ENCODE measurements around the gene FEZ2. TPM values are rescaled to one million over a fixed set of nuclear protein-coding genes. Genes with fewer than 3 reads are reported as not detected.

FEZ2 gene
- total and polyA plus RNA-seq, 2 of the 8 experiments (the other 6 are each of a cell fraction or from before 2014, with no cell fraction given) = 7.5 to 16.4 TPM

DNA sequence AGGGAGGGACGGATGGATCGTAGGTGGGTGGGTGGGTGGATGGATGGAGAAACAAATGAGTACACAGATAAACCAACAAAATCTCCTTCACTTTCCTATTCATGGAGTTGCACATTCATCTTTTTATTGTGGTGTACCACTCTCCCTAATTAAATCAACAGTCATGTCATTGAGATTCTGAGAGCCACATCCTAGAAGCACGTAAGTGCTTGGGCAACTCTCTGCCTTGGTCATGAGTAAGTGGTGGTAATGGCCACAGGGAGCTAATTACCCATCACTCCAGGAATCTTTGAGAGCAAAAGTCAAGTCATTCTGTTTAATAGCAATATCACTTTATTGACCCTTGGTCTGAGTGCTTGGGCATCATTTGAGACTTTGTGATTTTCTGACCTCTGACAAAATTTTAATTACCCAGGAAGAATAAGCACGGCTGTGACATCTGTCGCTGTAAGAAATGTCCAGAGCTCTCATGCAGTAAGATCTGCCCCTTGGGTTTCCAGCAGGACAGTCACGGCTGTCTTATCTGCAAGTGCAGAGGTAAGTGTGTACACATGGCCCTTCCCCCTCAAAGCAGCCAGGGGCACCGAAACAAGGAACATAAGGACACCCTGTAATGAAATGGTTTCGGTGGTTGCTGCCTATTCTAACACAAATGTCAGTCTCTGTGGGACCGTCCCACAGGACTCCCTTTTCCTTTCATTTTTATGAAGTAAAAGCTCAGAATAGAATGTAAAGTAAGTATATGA is 85.9 kb downstream of the FEZ2 start:
- Histone ChIP-seq H4K5ac (ENCODE audit: insufficient read length, low read depth, low read length) (no peak overlapping the region), H3K9ac (replicated peaks in 1 of 4; ENCODE audit: extremely low read depth in 1 of 4, low read depth in 3 of 4, low read length in 3 of 4) (no peak overlapping the region), H2BK120ac (replicated peaks; ENCODE audit: low read depth, low read length) (no peak overlapping the region), H3K4me2 (ENCODE audit: insufficient read depth in 1 of 2, low read depth in 2 of 2, low read length in 2 of 2) (no peak overlapping the region), H2BK20ac (ENCODE audit: low read length) (no peak overlapping the region), H2BK12ac (ENCODE audit: low read depth, low read length) (no peak overlapping the region), H4K20me1 (replicated peaks in 1 of 2; ENCODE audit: control insufficient read depth in 1 of 2, insufficient read depth in 2 of 2, low read length in 2 of 2) (no peaks in the 10 kb centered on the region), H2AK5ac (ENCODE audit: low read depth, low read length) (no peak overlapping the region), H4K8ac (ENCODE audit: extremely low read depth, insufficient read depth, low read length) (no peak overlapping the region), H3K4me3 (ENCODE audit: extremely low read depth in 1 of 4, insufficient read depth in 2 of 4, low read depth in 3 of 4, low read length in 4 of 4) (no peak overlapping the region), H3K56ac (replicated peaks; ENCODE audit: insufficient read length, low read depth, low read length) (no peak overlapping the region), H2AFZ (ENCODE audit: low read length) (no peak overlapping the region), H3K4ac (replicated peaks; ENCODE audit: insufficient read length, low read depth, low read length) (no peak overlapping the region), H3K14ac (ENCODE audit: insufficient read length) (no peak overlapping the region), H3K79me2 (ENCODE audit: control insufficient read depth in 1 of 2, insufficient read depth in 2 of 2, low read length in 2 of 2) (no peaks in the 10 kb centered on the region), H2BK15ac (ENCODE audit: low read length) (no peak overlapping the region), H3K27ac (ENCODE audit: low read depth, low read length) (no peak overlapping the region), H3K27me3 (replicated peaks in 1 of 4; ENCODE audit: control insufficient read depth in 3 of 4, extremely low read depth in 1 of 4, insufficient read depth in 3 of 4, low read length in 3 of 4) (no peaks in the 10 kb centered on the region), H3K36me3 (ENCODE audit: control insufficient read depth in 2 of 4, insufficient read depth in 4 of 4, low read length in 3 of 4) (peaks cover 7 to 45% (median 28%) of the 10 kb centered on the region in 4 experiments; a peak in 7 of 8 replicates), H3K18ac (ENCODE audit: extremely low read depth, low read length) (no peak overlapping the region), H3K9me3 (ENCODE audit: insufficient read depth in 2 of 2, low read depth in 1 of 2, low read length in 1 of 2) (no peaks in the 10 kb centered on the region), H3K23ac (ENCODE audit: insufficient read length) (no peak overlapping the region), H3K23me2 (ENCODE audit: low read depth, low read length) (no peaks in the 10 kb centered on the region), H2BK5ac (ENCODE audit: low read depth, low read length) (no peak overlapping the region), H3K79me1 (ENCODE audit: low read depth, low read length) (no peaks in the 10 kb centered on the region), H4K91ac (replicated peaks; ENCODE audit: insufficient read length, low read length) (no peak overlapping the region), H3K4me1 (replicated peaks in 1 of 4; ENCODE audit: control insufficient read depth in 3 of 4, insufficient read depth in 4 of 4, low read length in 3 of 4) (peaks cover 0 to 4% (median 0%) of the 10 kb centered on the region in 4 experiments; a peak in 1 of 7 replicates)
- WGBS, 2 experiments (ENCODE audit: extremely low coverage in 1 of 2, insufficient coverage in 1 of 2, insufficient read length in 1 of 2, insufficient replicate concordance in 2 of 2, low coverage in 1 of 2, low lambda C conversion rate in 2 of 2, missing lambda C conversion rate in 1 of 2) = 90% methylated on average over 7 of the region's 9 CpGs; no CpG with 5 or more reads in 1 of the 2 experiments
- FAIRE-seq (no peak), DNase-seq (ENCODE audit: low read depth in 1 of 2, low spot score in 2 of 2) (no peak)
- CTCF ChIA-PET (ENCODE audit: partially characterized antibody) = interaction anchor here (0.6 to 1.6 kb wide), 8 partner anchors 9 to 522 kb away, joined by 3 to 6 read pairs (median 4); no protein-coding TSS in a partner anchor
- POLR2A ChIA-PET (ENCODE audit: partially characterized antibody) = interaction anchor here (1.1 kb wide), 1 partner anchor 157 kb away, joined by 3 read pairs; no protein-coding TSS in a partner anchor
- TF ChIP-seq TEAD4 (IDR thresholded peaks at IDR 0.05; ENCODE audit: low read depth, low read length) (no peak), BACH1 (IDR thresholded peaks at IDR 0.05; ENCODE audit: low read length) (no peak), YY1 (IDR thresholded peaks at IDR 0.05; ENCODE audit: low read depth, low read length) (no peak), SIRT6 (IDR thresholded peaks at IDR 0.05; ENCODE audit: low read length) (no peak), SAP30 (IDR thresholded peaks at IDR 0.05; ENCODE audit: insufficient read depth, insufficient replicate concordance, low read length) (no peak), CHD1 (IDR thresholded peaks at IDR 0.05; ENCODE audit: low read depth, low read length) (no peak), POLR2AphosphoS5 (IDR thresholded peaks at IDR 0.05; ENCODE audit: low read depth, low read length) (no peak), POU5F1 (IDR thresholded peaks at IDR 0.05; ENCODE audit: low read depth, low read length) (no peak), NANOG (IDR thresholded peaks at IDR 0.05; ENCODE audit: insufficient read depth, low read depth, low read length, poor library complexity, severe bottlenecking) (no peak), KDM1A (IDR thresholded peaks at IDR 0.05; ENCODE audit: borderline replicate concordance, low read length) (no peak)
- TF ChIP-seq, protein P1, sequence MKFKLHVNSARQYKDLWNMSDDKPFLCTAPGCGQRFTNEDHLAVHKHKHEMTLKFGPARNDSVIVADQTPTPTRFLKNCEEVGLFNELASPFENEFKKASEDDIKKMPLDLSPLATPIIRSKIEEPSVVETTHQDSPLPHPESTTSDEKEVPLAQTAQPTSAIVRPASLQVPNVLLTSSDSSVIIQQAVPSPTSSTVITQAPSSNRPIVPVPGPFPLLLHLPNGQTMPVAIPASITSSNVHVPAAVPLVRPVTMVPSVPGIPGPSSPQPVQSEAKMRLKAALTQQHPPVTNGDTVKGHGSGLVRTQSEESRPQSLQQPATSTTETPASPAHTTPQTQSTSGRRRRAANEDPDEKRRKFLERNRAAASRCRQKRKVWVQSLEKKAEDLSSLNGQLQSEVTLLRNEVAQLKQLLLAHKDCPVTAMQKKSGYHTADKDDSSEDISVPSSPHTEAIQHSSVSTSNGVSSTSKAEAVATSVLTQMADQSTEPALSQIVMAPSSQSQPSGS (IDR thresholded peaks at IDR 0.05; ENCODE audit: low read length) = no peak
